Colonic mucosa (tissue), 4 donors: ENCODE measurements around the gene SFPQ. TPM values are rescaled to one million over a fixed set of nuclear protein-coding genes. Genes with fewer than 3 reads are reported as not detected.
A peak's percentile ranks its signal among the peaks of the same experiment; 100 is the strongest.

Experiments
- DNase-seq: peaks from one replicate; pipeline ENCODE4 v3.0.0-alpha.2; 2020
- H3K27ac ChIP-seq: fragments of 200-600 bp; one replicate; pipeline ENCODE4 v1.8.0; 2021
- H3K27me3 ChIP-seq: fragments of 200-600 bp; one replicate; pipeline ENCODE4 v1.8.0; 2021
- H3K36me3 ChIP-seq: fragments of 200-600 bp; one replicate; pipeline ENCODE4 v1.8.0; 2021
- H3K4me1 ChIP-seq: fragments of 200-600 bp; one replicate; pipeline ENCODE4 v1.8.0; 2021; ENCODE audit warnings: mild to moderate bottlenecking
- H3K4me3 ChIP-seq: fragments of 200-600 bp; one replicate; pipeline ENCODE4 v1.8.0; 2021
- H3K9ac ChIP-seq, 2 donors: one replicate each; pipeline ENCODE4 v1.7.0; 2013; ENCODE audit warnings: control low read depth in 2 of 2, low read depth in 2 of 2, low read length in 2 of 2
- H3K9me3 ChIP-seq: fragments of 200-600 bp; one replicate; pipeline ENCODE4 v1.8.0; 2021
- intact Hi-C: fragments of 100-400 bp; cut with DNase I; formaldehyde crosslinking; loops from one replicate; pipeline ENCODE4 v1.14.1; 2022
- total RNA-seq, 2 donors: library from RNA; stranded (reverse); fragmentation: NEBNext Ultra II Directional in 1 of 2; extraction: Animal tissue kit (Norgen Biotek cat#: 25700) in 1 of 2; gene quantifications; one replicate each; pipeline ENCODE4 v1.2.1, GENCODE V29; 2021
- TF ChIP-seq, protein P1 (sequence below): fragments of 200-600 bp; IDR thresholded peaks from one replicate; pipeline ENCODE4 v1.8.0; 2022; ENCODE audit warnings: antibody characterized with exemption, mild to moderate bottlenecking
- donor health status: healthy.
- donor health status: DM: no; HTN: no; CAD: no.
- donor health status: DM: no; HTN: no; CAD: no.

Gene SFPQ
- total RNA-seq, 2 donors from 2014 or later, result 129 to 221 TPM

DNA sequence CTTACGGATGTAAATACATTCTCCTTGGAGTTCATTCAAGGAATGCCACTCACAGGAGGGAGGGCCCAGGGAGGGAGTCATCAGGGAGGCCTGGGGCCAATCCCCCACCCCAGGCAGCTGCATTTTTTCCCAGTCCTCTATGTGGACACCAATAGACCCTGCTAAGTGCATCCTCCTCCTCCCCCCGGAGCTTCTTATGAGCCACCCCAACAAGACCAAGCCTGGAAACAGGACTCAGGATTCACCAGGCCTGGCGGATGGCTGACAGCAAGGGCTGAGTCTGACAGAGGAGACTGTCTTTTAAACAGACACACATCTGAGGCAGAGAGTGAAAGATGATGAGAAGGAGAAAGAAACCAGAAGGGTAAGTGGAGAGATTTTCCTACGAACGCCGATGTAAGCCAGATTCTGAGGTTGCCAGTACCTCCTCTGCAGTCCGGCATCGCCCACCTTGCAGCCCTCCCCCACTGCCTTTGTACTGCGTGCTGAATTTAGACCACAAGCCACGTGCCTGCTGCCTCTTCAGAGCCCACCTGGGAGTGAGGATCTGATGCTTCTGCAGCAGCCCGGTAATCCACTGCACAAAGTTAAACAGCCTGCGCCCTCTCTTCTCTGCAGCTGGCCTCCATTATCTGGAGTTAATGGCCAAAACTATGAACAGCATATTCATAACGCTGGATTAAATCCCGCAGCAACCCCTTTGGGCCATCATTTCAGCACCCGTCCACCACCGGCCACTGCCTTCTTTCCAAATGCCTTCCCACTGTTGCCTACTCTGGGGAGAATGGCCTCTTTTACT, 17.6 kb upstream of the SFPQ start:
- no peak overlapping the region for H3K27ac ChIP-seq
- no peaks in the 10 kb centered on the region for H3K27me3 ChIP-seq
- no peak overlapping the region for H3K9ac ChIP-seq
- no peak for DNase-seq
- no peak overlapping the region for H3K4me3 ChIP-seq
- H3K4me1 ChIP-seq, result no peaks in the 10 kb centered on the region
- TF ChIP-seq, protein P1, sequence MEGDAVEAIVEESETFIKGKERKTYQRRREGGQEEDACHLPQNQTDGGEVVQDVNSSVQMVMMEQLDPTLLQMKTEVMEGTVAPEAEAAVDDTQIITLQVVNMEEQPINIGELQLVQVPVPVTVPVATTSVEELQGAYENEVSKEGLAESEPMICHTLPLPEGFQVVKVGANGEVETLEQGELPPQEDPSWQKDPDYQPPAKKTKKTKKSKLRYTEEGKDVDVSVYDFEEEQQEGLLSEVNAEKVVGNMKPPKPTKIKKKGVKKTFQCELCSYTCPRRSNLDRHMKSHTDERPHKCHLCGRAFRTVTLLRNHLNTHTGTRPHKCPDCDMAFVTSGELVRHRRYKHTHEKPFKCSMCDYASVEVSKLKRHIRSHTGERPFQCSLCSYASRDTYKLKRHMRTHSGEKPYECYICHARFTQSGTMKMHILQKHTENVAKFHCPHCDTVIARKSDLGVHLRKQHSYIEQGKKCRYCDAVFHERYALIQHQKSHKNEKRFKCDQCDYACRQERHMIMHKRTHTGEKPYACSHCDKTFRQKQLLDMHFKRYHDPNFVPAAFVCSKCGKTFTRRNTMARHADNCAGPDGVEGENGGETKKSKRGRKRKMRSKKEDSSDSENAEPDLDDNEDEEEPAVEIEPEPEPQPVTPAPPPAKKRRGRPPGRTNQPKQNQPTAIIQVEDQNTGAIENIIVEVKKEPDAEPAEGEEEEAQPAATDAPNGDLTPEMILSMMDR, result no peak
- no peaks in the 10 kb centered on the region for H3K9me3 ChIP-seq
- no peaks in the 10 kb centered on the region for H3K36me3 ChIP-seq
- intact Hi-C loops, result no loop called here

DNA sequence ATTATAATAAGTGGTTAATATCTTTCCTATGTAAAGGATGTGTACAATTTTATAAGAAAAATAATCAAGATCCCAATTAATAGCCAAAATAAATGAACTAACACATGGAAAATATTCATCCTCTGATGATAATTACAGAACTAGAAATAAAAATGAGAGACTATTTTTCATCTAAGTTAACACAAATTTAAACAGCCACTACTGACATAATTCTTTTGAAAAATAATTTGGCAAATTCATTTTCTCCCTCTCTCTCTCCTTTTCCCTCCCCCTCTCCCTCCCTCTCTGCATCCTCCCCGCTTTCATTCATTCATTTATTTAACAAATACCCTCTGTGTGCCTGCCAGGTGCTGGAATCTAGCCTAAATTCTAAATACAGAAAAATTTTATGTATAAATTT, 10.3 kb upstream of the SFPQ start:
- TF ChIP-seq, protein P1, result no peak
- intact Hi-C loops, result loop anchor here (5.0 kb wide), 1 partner anchor 94 kb away; no protein-coding TSS in a partner anchor
- no peaks in the 10 kb centered on the region for H3K4me1 ChIP-seq
- no peak for DNase-seq
- no peaks in the 10 kb centered on the region for H3K27me3 ChIP-seq
- H3K27ac ChIP-seq, result no peak overlapping the region
- H3K9ac ChIP-seq, result no peak overlapping the region
- no peaks in the 10 kb centered on the region for H3K9me3 ChIP-seq
- H3K36me3 ChIP-seq, result no peaks in the 10 kb centered on the region
- H3K4me3 ChIP-seq, result no peak overlapping the region

DNA sequence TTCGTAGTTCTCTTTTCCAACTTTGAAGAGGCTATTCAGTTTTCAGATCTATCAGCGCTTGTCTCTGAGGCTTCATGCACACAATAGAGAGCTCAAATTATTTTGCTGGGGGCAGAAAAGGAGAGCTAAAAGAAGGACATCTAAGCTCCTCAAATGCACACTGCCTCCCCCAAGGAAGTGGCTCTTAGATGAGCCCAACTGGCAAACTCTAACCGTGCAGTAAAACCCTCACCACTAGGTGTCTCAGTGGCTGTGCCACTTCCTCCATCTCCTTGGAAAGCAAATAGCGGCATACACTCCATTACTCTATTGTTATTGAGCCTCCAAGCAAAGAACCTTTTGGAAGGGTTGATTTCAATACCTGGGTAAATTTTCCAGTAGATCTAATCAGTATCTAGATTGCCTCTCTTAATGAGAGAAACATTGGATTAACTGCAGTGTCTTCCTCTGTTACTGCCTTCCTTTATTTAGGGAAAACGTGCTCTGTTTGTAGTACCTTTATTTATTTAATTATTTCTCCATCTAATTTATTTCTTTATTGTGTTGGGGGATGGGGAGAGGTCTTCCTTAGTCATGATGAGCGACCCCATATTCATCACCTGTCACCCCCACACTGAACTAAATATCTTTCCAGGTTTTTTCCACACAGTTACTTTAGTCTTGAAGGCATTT, 9.2 kb upstream of the SFPQ start:
- Histone ChIP-seq H3K9me3 (no peaks in the 10 kb centered on the region), H3K4me1 (no peaks in the 10 kb centered on the region), H3K36me3 (no peaks in the 10 kb centered on the region), H3K27ac (no peak overlapping the region), H3K27me3 (no peaks in the 10 kb centered on the region), H3K9ac (no peak overlapping the region), H3K4me3 (no peak overlapping the region)
- intact Hi-C loops, result loop anchor here (5.0 kb wide), 1 partner anchor 95 kb away; no protein-coding TSS in a partner anchor
- peak; percentile 76 for DNase-seq
- TF ChIP-seq, protein P1, result peak; percentile 71

DNA sequence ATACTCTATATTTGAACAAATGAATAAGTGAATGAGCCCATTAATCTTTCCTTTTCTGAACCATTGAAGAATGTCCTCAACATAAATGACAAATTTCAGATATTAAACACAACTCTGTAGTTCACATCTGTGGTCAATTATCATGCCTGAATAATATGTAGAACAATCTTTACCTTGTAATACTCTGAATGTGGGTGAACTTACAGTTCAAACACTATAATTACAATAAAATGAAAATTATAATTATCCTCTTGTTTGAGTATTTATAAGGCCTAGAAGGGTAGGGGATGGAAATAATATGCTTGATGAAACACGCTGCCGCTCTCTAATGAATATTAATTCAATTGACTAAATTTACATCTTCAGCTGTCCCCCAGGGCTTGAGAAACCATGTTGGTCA, 8.7 kb upstream of the SFPQ start:
- TF ChIP-seq, protein P1, result no peak
- intact Hi-C loops, result loop anchor here (5.0 kb wide), 1 partner anchor 96 kb away; no protein-coding TSS in a partner anchor
- Histone ChIP-seq H3K36me3 (no peaks in the 10 kb centered on the region), H3K27ac (no peak overlapping the region), H3K9ac (no peak overlapping the region), H3K4me3 (no peak overlapping the region), H3K4me1 (no peaks in the 10 kb centered on the region), H3K27me3 (no peaks in the 10 kb centered on the region), H3K9me3 (no peaks in the 10 kb centered on the region)
- DNase-seq, result no peak

DNA sequence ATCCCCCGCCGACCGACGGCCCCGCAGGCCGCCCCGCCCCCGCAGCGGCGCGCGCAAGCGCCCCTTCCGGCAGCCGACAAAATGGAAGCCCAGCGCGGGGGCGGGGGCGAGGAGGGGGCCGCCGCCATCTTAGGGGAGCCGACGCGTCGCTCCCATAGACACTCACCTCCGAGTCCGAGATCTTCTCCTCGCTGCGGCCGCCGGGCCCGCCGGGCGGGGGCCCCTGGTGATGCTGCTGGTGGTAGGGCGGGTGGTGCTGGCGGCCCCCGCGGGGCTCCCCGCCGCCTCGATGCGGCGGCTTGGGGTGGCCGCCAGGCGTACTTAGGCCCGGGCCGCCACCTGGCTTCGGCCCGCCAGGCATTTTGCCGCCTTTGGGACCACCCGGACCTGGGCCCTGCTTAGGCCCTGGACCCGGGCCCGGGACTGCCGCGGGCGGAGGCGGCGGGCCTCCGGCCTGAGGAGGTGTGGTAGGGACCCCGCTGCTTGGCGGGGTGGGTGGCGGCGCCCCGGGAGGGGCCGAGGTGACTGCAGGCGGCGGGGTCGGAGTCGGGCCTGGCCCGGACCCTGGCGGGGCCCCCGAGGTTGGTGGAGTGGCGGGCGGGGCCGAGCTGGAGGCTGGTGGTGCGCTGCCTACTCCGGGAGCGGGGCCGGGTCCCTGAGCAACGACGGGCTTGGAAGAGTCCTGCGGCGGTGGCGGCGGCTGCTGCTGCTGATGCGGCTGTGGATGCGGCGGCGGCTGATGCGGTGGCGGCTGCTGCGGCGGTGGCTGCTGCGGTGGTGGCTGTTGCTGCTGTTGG, 691 bp downstream of the SFPQ start:
- Histone ChIP-seq H3K4me3 (peak overlapping the region; percentile 97), H3K27ac (peak overlapping the region; percentile 97), H3K9me3 (no peaks in the 10 kb centered on the region), H3K27me3 (no peaks in the 10 kb centered on the region), H3K9ac (peak overlapping the region; percentile 83 to 98), H3K4me1 (peaks cover 8% of the 10 kb centered on the region), H3K36me3 (peaks cover 15% of the 10 kb centered on the region)
- intact Hi-C loops, result no loop called here
- TF ChIP-seq, protein P1, result no peak
- peak; percentile 85 for DNase-seq
